Immature natural killer cell (primary cell): ENCODE data around the gene FOXO6. TPM values are rescaled to one million over a fixed set of nuclear protein-coding genes. Genes with fewer than 3 reads are reported as not detected.

Source experiments
- DNase-seq, 3 donors: peaks; one replicate each; pipeline ENCODE4 v3.0.0; 2022; ENCODE audit warnings: mixed read lengths in 1 of 3
- H3K27ac Mint-ChIP-seq, 6 donors: one replicate each; pipeline ENCODE4 v1.8.0; 2020; ENCODE audit warnings: mixed read lengths in 6 of 6, mild to moderate bottlenecking in 5 of 6, inconsistent platforms in 4 of 6, moderate library complexity in 3 of 6
- H3K27me3 Mint-ChIP-seq, 3 donors: one replicate each; pipeline ENCODE4 v1.8.0; 2020 to 2021; ENCODE audit warnings: low read depth in 3 of 3, mild to moderate bottlenecking in 3 of 3, mixed read lengths in 3 of 3, moderate library complexity in 3 of 3, inconsistent platforms in 1 of 3
- H3K36me3 Mint-ChIP-seq, 3 donors: one replicate each; pipeline ENCODE4 v1.8.0; 2020; ENCODE audit warnings: mixed read lengths in 3 of 3, inconsistent platforms in 2 of 3, mild to moderate bottlenecking in 2 of 3
- H3K4me1 Mint-ChIP-seq, 2 donors: one replicate each; pipeline ENCODE4 v1.8.0; 2020; ENCODE audit warnings: inconsistent platforms in 2 of 2, mild to moderate bottlenecking in 2 of 2, mixed read lengths in 2 of 2, moderate library complexity in 1 of 2
- H3K4me3 Mint-ChIP-seq, 5 donors: one replicate each; pipeline ENCODE4 v1.8.0; 2020; ENCODE audit warnings: mild to moderate bottlenecking in 5 of 5, mixed read lengths in 5 of 5, inconsistent platforms in 3 of 5, moderate library complexity in 3 of 5
- H3K9me3 Mint-ChIP-seq, 6 donors: one replicate each; pipeline ENCODE4 v1.8.0; 2020; ENCODE audit warnings: mild to moderate bottlenecking in 6 of 6, mixed read lengths in 6 of 6, inconsistent platforms in 4 of 6, moderate library complexity in 3 of 6
- polyA plus RNA-seq, 3 donors: library from polyadenylated mRNA; unstranded; fragments of 300-500 nt; fragmentation: Illumina TruSeq; gene quantifications; one replicate each; pipeline ENCODE4 v1.2.3, GENCODE V29; 2021

Gene FOXO6
- polyA plus RNA-seq, 3 donors from 2014 or later, result not detected

GRCh38 chr1:41411229-41411628 is 50.0 kb downstream of the FOXO6 start:
- Mint-ChIP-seq H3K4me3 (no peak overlapping the region), H3K27me3 (peaks cover 3 to 18% (median 8%) of the 10 kb centered on the region in 3 donors), H3K9me3 (no peaks in the 10 kb centered on the region), H3K27ac (no peak overlapping the region), H3K36me3 (peaks cover 0 to 5% (median 0%) of the 10 kb centered on the region in 3 donors), H3K4me1 (no peaks in the 10 kb centered on the region)
- DNase-seq, result no peak

- H3K9me3 Mint-ChIP-seq, result no peaks in the 10 kb centered on the region
- peaks cover 0 to 5% (median 0%) of the 10 kb centered on the region in 3 donors for H3K36me3 Mint-ChIP-seq
- H3K27me3 Mint-ChIP-seq, result peaks cover 3 to 18% (median 8%) of the 10 kb centered on the region in 3 donors
- H3K4me3 Mint-ChIP-seq, result no peak overlapping the region
- no peak overlapping the region for H3K27ac Mint-ChIP-seq
- DNase-seq, result no peak
- peaks cover 0 to 1% of the 10 kb centered on the region in 2 donors for H3K4me1 Mint-ChIP-seq
These were observed 51.5 kb downstream of the FOXO6 start for GRCh38 chr1:41412748-41413147.

- H3K27ac Mint-ChIP-seq, result peak overlapping the region in 1 of 6 donors; percentile 12
- H3K36me3 Mint-ChIP-seq, result peaks cover 0 to 5% (median 0%) of the 10 kb centered on the region in 3 donors
- H3K4me1 Mint-ChIP-seq, result peaks cover 0 to 1% of the 10 kb centered on the region in 2 donors
- no peak for DNase-seq
- no peaks in the 10 kb centered on the region for H3K9me3 Mint-ChIP-seq
- H3K27me3 Mint-ChIP-seq, result peaks cover 3 to 14% (median 8%) of the 10 kb centered on the region in 3 donors
- no peak overlapping the region for H3K4me3 Mint-ChIP-seq
These were observed 52.6 kb downstream of the FOXO6 start for GRCh38 chr1:41413748-41414281.

- Mint-ChIP-seq H3K27ac (no peak overlapping the region), H3K4me3 (no peak overlapping the region)
These were observed 53.1 kb downstream of the FOXO6 start for GRCh38 chr1:41414296-41414695.

GRCh38 chr1:41414716-41415306 is 53.6 kb downstream of the FOXO6 start:
- Mint-ChIP-seq H3K27me3 (peaks cover 3 to 11% (median 4%) of the 10 kb centered on the region in 3 donors), H3K9me3 (no peaks in the 10 kb centered on the region), H3K4me1 (peaks cover 0 to 1% of the 10 kb centered on the region in 2 donors), H3K4me3 (no peak overlapping the region), H3K27ac (no peak overlapping the region), H3K36me3 (peaks cover 0 to 5% (median 0%) of the 10 kb centered on the region in 3 donors)
- no peak for DNase-seq

More at GRCh38 chr1:41414296-41414695, 53.1 kb downstream of the FOXO6 start:
- DNase-seq, result no peak
- Mint-ChIP-seq H3K36me3 (peaks cover 0 to 5% (median 0%) of the 10 kb centered on the region in 3 donors), H3K4me1 (peaks cover 0 to 1% of the 10 kb centered on the region in 2 donors), H3K27me3 (peaks cover 3 to 9% (median 8%) of the 10 kb centered on the region in 3 donors), H3K9me3 (no peaks in the 10 kb centered on the region)

- Mint-ChIP-seq H3K9me3 (no peaks in the 10 kb centered on the region), H3K27ac (no peak overlapping the region), H3K4me3 (no peak overlapping the region), H3K27me3 (peaks cover 0 to 6% (median 1%) of the 10 kb centered on the region in 3 donors), H3K36me3 (no peaks in the 10 kb centered on the region), H3K4me1 (peaks cover 0 to 1% of the 10 kb centered on the region in 2 donors)
- no peak for DNase-seq
These were observed 54.8 kb downstream of the FOXO6 start for GRCh38 chr1:41416081-41416480.

- Mint-ChIP-seq H3K27me3 (peaks cover 0 to 6% (median 1%) of the 10 kb centered on the region in 3 donors), H3K27ac (no peak overlapping the region), H3K4me3 (no peak overlapping the region), H3K4me1 (peaks cover 0 to 1% of the 10 kb centered on the region in 2 donors), H3K9me3 (no peaks in the 10 kb centered on the region), H3K36me3 (no peaks in the 10 kb centered on the region)
- peak; percentile 61 to 71 (median 66) for DNase-seq
These were observed 55.5 kb downstream of the FOXO6 start for GRCh38 chr1:41416552-41417334.

- Mint-ChIP-seq H3K36me3 (no peaks in the 10 kb centered on the region), H3K27me3 (peaks cover 1 to 6% (median 2%) of the 10 kb centered on the region in 3 donors), H3K4me3 (no peak overlapping the region), H3K9me3 (no peaks in the 10 kb centered on the region), H3K4me1 (peaks cover 0 to 1% of the 10 kb centered on the region in 2 donors), H3K27ac (peak overlapping the region in 1 of 6 donors; percentile 46)
- DNase-seq, result no peak
These were observed 56.1 kb downstream of the FOXO6 start for GRCh38 chr1:41417335-41417682.

- Mint-ChIP-seq H3K36me3 (no peaks in the 10 kb centered on the region), H3K27me3 (peaks cover 0 to 6% (median 3%) of the 10 kb centered on the region in 3 donors), H3K4me3 (no peak overlapping the region), H3K27ac (peak overlapping the region in 1 of 6 donors; percentile 46), H3K9me3 (no peaks in the 10 kb centered on the region), H3K4me1 (peaks cover 0 to 1% of the 10 kb centered on the region in 2 donors)
- DNase-seq, result no peak
These were observed 56.5 kb downstream of the FOXO6 start for GRCh38 chr1:41417746-41418145.

GRCh38 chr1:41418857-41419583 is 57.8 kb downstream of the FOXO6 start:
- no peaks in the 10 kb centered on the region for H3K36me3 Mint-ChIP-seq

GRCh38 chr1:41419584-41420295 is 58.5 kb downstream of the FOXO6 start:
- no peak for DNase-seq
- peaks cover 0 to 4% (median 3%) of the 10 kb centered on the region in 3 donors for H3K27me3 Mint-ChIP-seq
- peaks cover 0 to 1% of the 10 kb centered on the region in 2 donors for H3K4me1 Mint-ChIP-seq
- no peaks in the 10 kb centered on the region for H3K9me3 Mint-ChIP-seq
- no peak overlapping the region for H3K27ac Mint-ChIP-seq
- H3K4me3 Mint-ChIP-seq, result no peak overlapping the region
- H3K36me3 Mint-ChIP-seq, result no peaks in the 10 kb centered on the region

More at GRCh38 chr1:41418857-41419583, 57.8 kb downstream of the FOXO6 start:
- Mint-ChIP-seq H3K27ac (no peak overlapping the region), H3K9me3 (no peaks in the 10 kb centered on the region), H3K4me1 (peaks cover 0 to 1% of the 10 kb centered on the region in 2 donors), H3K4me3 (no peak overlapping the region), H3K27me3 (peaks cover 0 to 4% (median 3%) of the 10 kb centered on the region in 3 donors)
- DNase-seq, result no peak

- H3K36me3 Mint-ChIP-seq, result no peaks in the 10 kb centered on the region
- no peak for DNase-seq
- H3K4me3 Mint-ChIP-seq, result no peak overlapping the region
- peaks cover 0 to 4% (median 3%) of the 10 kb centered on the region in 3 donors for H3K27me3 Mint-ChIP-seq
- H3K27ac Mint-ChIP-seq, result no peak overlapping the region
- H3K9me3 Mint-ChIP-seq, result no peaks in the 10 kb centered on the region
- peaks cover 0 to 1% of the 10 kb centered on the region in 2 donors for H3K4me1 Mint-ChIP-seq
These were observed 59.1 kb downstream of the FOXO6 start for GRCh38 chr1:41420351-41420750.

GRCh38 chr1:41420860-41421259 is 59.6 kb downstream of the FOXO6 start:
- H3K36me3 Mint-ChIP-seq, result no peaks in the 10 kb centered on the region
- no peak overlapping the region for H3K27ac Mint-ChIP-seq
- H3K9me3 Mint-ChIP-seq, result no peaks in the 10 kb centered on the region
- peaks cover 0 to 4% (median 3%) of the 10 kb centered on the region in 3 donors for H3K27me3 Mint-ChIP-seq
- no peak for DNase-seq
- H3K4me3 Mint-ChIP-seq, result no peak overlapping the region
- peaks cover 0 to 1% of the 10 kb centered on the region in 2 donors for H3K4me1 Mint-ChIP-seq
